Esophagus squamous epithelium (tissue), 4 donors: Measurements from ENCODE around the gene WDR91.

Experiments
- CTCF ChIP-seq, 6 experiments: fragments of 450-650 bp in 4 of 6; fragments of 200-600 bp in 2 of 6; sonication (generic) in 2 of 6; IDR thresholded peaks; one replicate each; pipeline ENCODE4 v1.5.1; 2016 to 2019; ENCODE audit warnings: antibody characterized with exemption in 6 of 6, mild to moderate bottlenecking in 4 of 6, moderate library complexity in 4 of 6
- POLR2A ChIP-seq, 4 donors: fragments of 450-650 bp; IDR thresholded peaks; one replicate each; pipeline ENCODE4 v1.6.1; 2017; ENCODE audit warnings: antibody characterized with exemption in 4 of 4, mild to moderate bottlenecking in 4 of 4, moderate library complexity in 3 of 4

GRCh38 chr7:135238112-135238744 is 26.9 kb upstream of the WDR91 start:
- TF ChIP-seq CTCF (IDR thresholded peaks at IDR 0.05) (peak in 1 of 6 experiments; percentile 38), POLR2A (IDR thresholded peaks at IDR 0.05) (no peak)
